Heart right ventricle (tissue), 16 donors: ENCODE measurements around the gene LASP1. TPM values are rescaled to one million over a fixed set of nuclear protein-coding genes. Genes with fewer than 3 reads are reported as not detected.

Experiments
- ATAC-seq, 8 donors: fragments of 200-7000 bp; cut with Tn5 transposase; one replicate each; pipeline ENCODE4 v1.9.1; 2020; ENCODE audit warnings: mild to moderate bottlenecking in 8 of 8, moderate library complexity in 8 of 8, moderate number of reproducible peaks in 1 of 8
- DNase-seq, 2 donors: peaks; one replicate each; pipeline ENCODE4 v3.0.0-alpha.2; 2020
- H3K27ac ChIP-seq, 10 donors: fragments of 200-600 bp; sonication (generic) in 2 of 10; one replicate each; pipeline versions ENCODE4 v1.5.0 to v1.8.0; 2020 to 2022; ENCODE audit warnings: mild to moderate bottlenecking in 3 of 10
- H3K27me3 ChIP-seq, 7 donors: fragments of 200-600 bp; one replicate each; pipeline ENCODE4 v1.8.0; 2021 to 2022; ENCODE audit warnings: mild to moderate bottlenecking in 2 of 7
- H3K36me3 ChIP-seq, 9 donors: fragments of 200-600 bp; sonication (generic) in 1 of 9; one replicate each; pipeline versions ENCODE4 v1.5.0 to v1.8.0; 2020 to 2022; ENCODE audit warnings: mild to moderate bottlenecking in 2 of 9
- H3K4me1 ChIP-seq, 9 donors: fragments of 200-600 bp; sonication (generic) in 1 of 9; one replicate each; pipeline versions ENCODE4 v1.5.0 to v1.8.0; 2020 to 2022; ENCODE audit warnings: mild to moderate bottlenecking in 4 of 9
- H3K4me3 ChIP-seq, 10 donors: fragments of 200-600 bp; sonication (generic) in 2 of 10; one replicate each; pipeline versions ENCODE4 v1.5.0 to v1.8.0; 2020 to 2022; ENCODE audit warnings: mild to moderate bottlenecking in 7 of 10, moderate library complexity in 2 of 10
- H3K9me3 ChIP-seq, 11 donors: fragments of 200-600 bp in 10 of 11; sonication (generic) in 2 of 11; one replicate each; pipeline versions ENCODE4 v1.5.0 to v1.8.0; 2013 to 2022; ENCODE audit warnings: mild to moderate bottlenecking in 2 of 11, control low read depth in 1 of 11, moderate library complexity in 1 of 11
- WGBS, 2 donors: extraction: QIAGEN DNeasy Blood & Tissue Kit; methylation state at CpG; one replicate each; pipeline ENCODE4 v1.1.7; 2013; ENCODE audit warnings: inconsistent platforms in 1 of 2; 5-methylcytosine and 5-hydroxymethylcytosine counted together
- intact Hi-C, 10 donors: fragments of 100-400 bp; cut with DNase I; formaldehyde crosslinking; loops; one replicate each; pipeline versions ENCODE4 v1.11.1 to v1.14.2; 2022
- polyA plus RNA-seq, 2 donors: library from polyadenylated mRNA; stranded (reverse); fragments of 200-250 nt; gene quantifications; one replicate each; pipeline ENCODE4 v1.2.3, GENCODE V29; 2013
- total RNA-seq, 10 donors: library from RNA; stranded (reverse); fragmentation: NEBNext Ultra II Directional in 3 of 10; extraction: Animal tissue kit (Norgen Biotek cat#: 25700) in 3 of 10; gene quantifications; one replicate each; pipeline versions ENCODE4 v1.2.1 to v1.2.4, GENCODE V29; 2021 to 2023
- TF ChIP-seq, protein P1 (sequence below), 9 donors: fragments of 200-600 bp; sonication (generic) in 2 of 9; IDR thresholded peaks; one replicate each; pipeline versions ENCODE4 v1.5.0 to v1.8.0; 2021 to 2022; ENCODE audit warnings: antibody characterized with exemption in 9 of 9, mild to moderate bottlenecking in 5 of 9, moderate library complexity in 1 of 9
- donor health status: Arrhythmogenic right ventricular cardiomyopathy.
- donor health status: ischemic (EF 13 %, LVEDD 7.1; RV severe dilation, severe dysfunction).
- donor health status: healthy with polysubstance abuse.
- donor health status: DM: no; HTN: yes; CAD: no.
- donor health status: DM: no; HTN: no; CAD: no.
- donor health status: ischemic (EF 25% LVEDD 6.9; RV normal size, moderate dysfunction).
- donor health status: ischemic (EF 25% LVEDD 5.7; RV mildly dilated, moderate dysfunction).
- donor health status: healthy.
- donor health status: DM: yes; HTN: yes; CAD: no.
- donor health status: Ischemic cardiomyopathy.
- donor health status: ischemic (EF 35%, LVEDD 5.7; RV mildly dilated, moderate dysfunction).
- donor health status: nonischemic (EF 11% LVEDD 7.7; RV severe dilation, severe dysfunction).
- donor health status: DM: yes; HTN: yes; CAD: no.
- donor health status: PGD.
- donor health status: ischemic (EF 29% LVEDD 5.4; RV normal size, mild dysfunction).
- donor health status: nonischemic (EF 23%, LVEDD 6.1; RV moderate dilation, normal function).

The LASP1 gene
- total and polyA plus RNA-seq, 12 donors, result 19.5 to 56.9 (median 23.0) TPM

DNA sequence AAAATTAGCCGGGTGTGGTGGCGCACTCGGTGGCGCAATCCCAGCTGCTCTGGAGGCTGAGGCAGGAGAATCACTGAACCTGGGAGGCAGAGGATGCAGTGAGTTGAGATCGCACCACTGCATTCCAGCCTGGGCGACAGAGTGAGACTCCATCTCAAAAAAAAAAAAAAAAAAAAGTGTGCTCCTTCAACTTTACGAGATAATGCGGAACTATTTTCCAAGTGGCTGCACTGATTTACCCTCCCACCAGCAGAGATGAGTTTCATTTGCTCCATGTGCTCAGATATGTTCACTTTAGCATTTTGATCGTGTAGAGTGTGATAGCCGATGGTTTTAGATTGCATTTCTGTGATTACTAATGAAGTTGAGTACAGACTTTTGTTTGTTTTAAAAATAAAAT, 35.5 kb downstream of the LASP1 start:
- H3K4me3 ChIP-seq, result no peak overlapping the region
- H3K36me3 ChIP-seq, result peaks cover 0 to 65% (median 3%) of the 10 kb centered on the region in 9 donors
- H3K27me3 ChIP-seq, result no peaks in the 10 kb centered on the region
- intact Hi-C loops, result loop anchor here in 3 of 10 donors (5.0 kb wide), 1 partner anchor 33 kb away; the partner anchor contains the start of gene LASP1 (in 3 of the 3)
- ATAC-seq, result no peak
- WGBS, 2 donors, result 91 to 94% methylated on average over 10 of the region's 10 CpGs
- no peaks in the 10 kb centered on the region for H3K9me3 ChIP-seq
- DNase-seq, result no peak
- peak overlapping the region in 1 of 10 donors; percentile 79 for H3K27ac ChIP-seq
- H3K4me1 ChIP-seq, result peaks cover 38 to 85% (median 69%) of the 10 kb centered on the region in 9 donors
- TF ChIP-seq, protein P1, sequence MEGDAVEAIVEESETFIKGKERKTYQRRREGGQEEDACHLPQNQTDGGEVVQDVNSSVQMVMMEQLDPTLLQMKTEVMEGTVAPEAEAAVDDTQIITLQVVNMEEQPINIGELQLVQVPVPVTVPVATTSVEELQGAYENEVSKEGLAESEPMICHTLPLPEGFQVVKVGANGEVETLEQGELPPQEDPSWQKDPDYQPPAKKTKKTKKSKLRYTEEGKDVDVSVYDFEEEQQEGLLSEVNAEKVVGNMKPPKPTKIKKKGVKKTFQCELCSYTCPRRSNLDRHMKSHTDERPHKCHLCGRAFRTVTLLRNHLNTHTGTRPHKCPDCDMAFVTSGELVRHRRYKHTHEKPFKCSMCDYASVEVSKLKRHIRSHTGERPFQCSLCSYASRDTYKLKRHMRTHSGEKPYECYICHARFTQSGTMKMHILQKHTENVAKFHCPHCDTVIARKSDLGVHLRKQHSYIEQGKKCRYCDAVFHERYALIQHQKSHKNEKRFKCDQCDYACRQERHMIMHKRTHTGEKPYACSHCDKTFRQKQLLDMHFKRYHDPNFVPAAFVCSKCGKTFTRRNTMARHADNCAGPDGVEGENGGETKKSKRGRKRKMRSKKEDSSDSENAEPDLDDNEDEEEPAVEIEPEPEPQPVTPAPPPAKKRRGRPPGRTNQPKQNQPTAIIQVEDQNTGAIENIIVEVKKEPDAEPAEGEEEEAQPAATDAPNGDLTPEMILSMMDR (IDR thresholded peaks at IDR 0.05), result no peak

DNA sequence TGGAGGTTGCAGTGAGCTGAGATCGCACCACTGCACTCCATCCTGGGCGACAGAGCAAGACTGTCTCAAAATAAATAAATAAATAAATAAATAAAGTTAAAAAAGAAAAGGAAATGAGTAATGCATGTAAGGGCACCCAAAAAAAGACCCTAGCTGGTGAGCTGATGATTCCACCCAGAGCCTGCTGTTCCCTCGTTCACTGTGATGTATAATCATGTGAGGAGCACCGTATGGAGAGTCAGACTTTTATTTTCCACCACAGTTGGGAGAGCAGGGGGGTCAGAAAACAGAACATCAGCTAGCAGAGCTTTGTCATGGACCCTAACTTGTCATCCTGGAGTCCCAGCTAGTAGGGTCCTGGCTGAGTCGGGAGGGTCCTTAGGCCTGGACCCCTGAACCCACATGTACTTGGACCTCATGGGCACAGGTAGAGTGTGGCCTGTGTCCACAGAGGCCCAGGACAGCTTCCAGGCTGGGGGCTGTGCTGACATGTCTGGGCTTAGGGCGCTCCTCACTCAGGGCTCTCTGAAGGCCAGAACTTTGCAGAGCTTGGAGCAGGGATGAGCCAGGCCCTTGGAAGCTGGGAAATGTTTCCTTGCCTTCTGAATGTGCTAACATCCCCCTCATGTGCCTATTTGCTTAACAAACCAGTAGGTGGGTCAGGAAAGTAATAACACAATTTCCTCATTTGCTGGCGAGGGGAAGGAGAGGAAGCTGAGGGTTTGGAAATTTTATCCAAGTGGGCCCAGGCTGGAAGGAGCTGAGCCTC, 36.8 kb downstream of the LASP1 start:
- intact Hi-C loops, result loop anchor here in 3 of 10 donors (5.0 kb wide), 1 partner anchor 34 kb away; the partner anchor contains the start of gene LASP1 (in 3 of the 3)
- Histone ChIP-seq H3K27ac (peak overlapping the region in 7 of 10 donors; percentile 30 to 79 (median 69)), H3K36me3 (peaks cover 0 to 74% (median 3%) of the 10 kb centered on the region in 9 donors), H3K4me1 (peaks cover 26 to 78% (median 60%) of the 10 kb centered on the region in 9 donors), H3K27me3 (no peaks in the 10 kb centered on the region), H3K9me3 (no peaks in the 10 kb centered on the region), H3K4me3 (no peak overlapping the region)
- ATAC-seq, result peak in 7 of 8 donors; percentile 9 to 57 (median 21)
- WGBS, 2 donors, result 70 to 78% methylated on average over 7 of the region's 7 CpGs
- TF ChIP-seq, protein P1 (IDR thresholded peaks at IDR 0.05), result peak in 1 of 9 donors; percentile 11
- DNase-seq, result no peak

DNA sequence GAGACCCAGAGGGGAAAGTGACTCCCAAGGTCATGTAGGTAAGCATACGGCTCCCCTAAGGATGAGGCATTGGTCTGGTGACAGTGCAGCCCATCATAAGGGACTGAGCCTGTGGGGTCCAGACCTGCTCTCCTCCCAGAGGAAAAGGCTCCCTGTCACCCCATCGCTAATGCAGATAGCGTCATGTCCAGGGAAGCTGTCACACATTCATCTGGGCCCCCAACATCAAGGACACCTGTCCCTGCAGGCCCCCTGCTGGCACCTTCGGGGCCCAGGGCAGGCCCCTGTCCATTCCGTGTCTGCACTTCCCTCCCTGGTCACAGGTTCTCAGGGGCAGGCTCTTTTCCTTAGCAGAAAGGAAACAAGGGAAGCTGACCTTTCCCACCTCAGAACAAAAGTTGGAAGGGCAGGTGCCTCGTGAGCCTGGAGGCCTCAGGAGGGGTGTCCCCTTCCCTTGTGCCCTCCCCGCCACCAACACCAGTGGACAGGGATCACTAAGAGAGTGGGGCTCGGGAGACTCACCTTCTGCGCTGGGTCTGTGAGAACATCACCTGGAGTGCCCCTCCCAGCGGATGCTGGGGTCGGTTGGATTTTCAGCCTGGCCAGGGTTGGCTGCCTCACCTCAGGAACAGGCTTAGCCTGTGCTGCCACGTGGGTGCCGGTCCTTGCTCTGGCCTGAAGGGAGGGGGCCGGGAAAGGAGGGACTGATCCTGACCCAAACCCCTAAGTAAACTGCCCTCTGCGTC, 38.2 kb downstream of the LASP1 start:
- Histone ChIP-seq H3K27me3 (no peaks in the 10 kb centered on the region), H3K9me3 (no peaks in the 10 kb centered on the region), H3K27ac (peak overlapping the region in 9 of 10 donors; percentile 9 to 79 (median 68)), H3K36me3 (peaks cover 0 to 76% (median 3%) of the 10 kb centered on the region in 9 donors), H3K4me3 (peak overlapping the region in 1 of 10 donors; percentile 23), H3K4me1 (peaks cover 37 to 78% (median 62%) of the 10 kb centered on the region in 9 donors)
- intact Hi-C loops, result loop anchor here in 3 of 10 donors (5.0 kb wide), 1 partner anchor 36 kb away; the partner anchor contains the start of gene LASP1 (in 3 of the 3)
- ATAC-seq (peak in 7 of 8 donors; percentile 3 to 35 (median 16)), DNase-seq (no peak)
- TF ChIP-seq, protein P1 (IDR thresholded peaks at IDR 0.05), result no peak
- WGBS, 2 donors, result 62 to 67% methylated on average over 15 of the region's 15 CpGs

DNA sequence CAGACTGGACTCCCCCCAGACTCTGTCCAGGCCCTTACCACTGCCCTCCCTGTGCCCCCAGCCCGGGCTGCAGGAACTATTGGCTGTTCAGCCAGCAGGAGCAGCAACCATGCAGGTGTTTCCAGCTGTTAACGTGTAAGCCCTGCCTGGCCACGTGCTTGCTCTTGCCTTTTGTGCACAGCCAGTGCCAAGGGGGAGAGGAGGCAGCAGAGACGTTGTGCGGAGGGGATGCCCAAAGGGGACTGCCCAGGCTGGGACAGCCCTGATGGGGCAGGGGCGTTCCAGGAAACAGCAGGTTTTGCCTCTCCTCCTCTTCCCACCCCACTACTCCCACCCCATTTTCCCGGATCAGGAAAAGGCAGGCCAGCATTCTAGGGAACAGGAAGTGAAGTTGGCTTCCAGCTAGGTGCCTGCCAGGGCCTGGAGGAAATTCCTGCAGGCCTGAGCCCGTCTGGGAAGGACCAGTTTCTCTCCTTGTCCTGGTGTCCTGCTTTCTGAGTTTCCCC, 38.9 kb downstream of the LASP1 start:
- ATAC-seq (peak; percentile 16 to 35 (median 27)), DNase-seq (no peak)
- TF ChIP-seq, protein P1 (IDR thresholded peaks at IDR 0.05), result no peak
- Histone ChIP-seq H3K9me3 (no peaks in the 10 kb centered on the region), H3K27me3 (no peaks in the 10 kb centered on the region), H3K36me3 (peaks cover 0 to 76% (median 0%) of the 10 kb centered on the region in 9 donors), H3K4me1 (peaks cover 38 to 76% (median 65%) of the 10 kb centered on the region in 9 donors), H3K27ac (peak overlapping the region in 9 of 10 donors; percentile 9 to 79 (median 68)), H3K4me3 (peak overlapping the region in 1 of 10 donors; percentile 23)
- intact Hi-C loops, result loop anchor here in 3 of 10 donors (5.0 kb wide), 1 partner anchor 36 kb away; the partner anchor contains the start of gene LASP1 (in 3 of the 3)
- WGBS, 2 donors, result 36 to 47% methylated on average over 8 of the region's 8 CpGs
